ENCODE measurements around the gene SUFU.

The SUFU gene

DNA sequence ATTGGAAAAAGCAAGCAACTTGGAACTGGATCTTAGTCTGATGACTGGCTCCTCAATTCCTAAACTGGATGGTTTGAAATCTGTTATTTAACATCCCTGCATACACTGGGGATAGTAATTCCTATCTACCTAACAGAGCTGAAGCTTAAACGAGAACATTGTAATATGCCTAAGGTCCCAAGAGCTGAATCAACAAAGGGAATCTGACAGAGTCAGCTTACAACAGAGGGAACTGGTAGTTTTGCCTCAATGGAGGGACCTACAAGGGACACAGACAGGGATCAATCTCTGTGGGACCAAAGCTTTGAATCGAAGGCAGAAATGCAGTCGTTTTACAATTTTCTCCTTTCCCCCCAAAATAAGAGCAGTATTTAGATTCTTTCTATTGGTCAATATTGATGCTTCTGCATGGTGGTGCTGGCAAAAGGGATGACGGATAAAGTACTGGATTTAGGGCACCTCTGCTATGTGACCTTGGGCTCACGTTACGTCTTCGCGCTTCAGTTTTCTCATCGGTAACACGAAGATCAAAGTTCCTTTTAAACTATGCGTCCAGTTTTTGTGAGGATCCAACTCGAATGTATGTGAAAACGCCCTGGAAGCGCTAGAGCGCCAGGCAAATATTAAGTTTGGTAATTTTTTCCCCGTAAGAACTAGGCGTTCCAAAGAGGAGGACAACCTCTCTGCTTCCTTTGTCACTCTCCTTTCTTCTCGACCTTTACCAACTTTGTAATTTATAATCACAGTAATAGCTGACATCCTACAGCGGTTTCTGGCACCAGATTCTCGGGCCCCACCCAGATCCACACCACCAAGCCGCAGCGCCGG, 2.4 kb upstream of the SUFU start:
- no peaks in the 10 kb centered on the region for H3K9me3 ChIP-seq
- H3K36me3 ChIP-seq = peaks cover 2% of the 10 kb centered on the region; the same call in 1 of the 2 replicates
- H3K4me3 ChIP-seq (ENCODE audit: low read depth, low read length) = peak overlapping the region; percentile 99
- no peaks in the 10 kb centered on the region for H3K4me1 ChIP-seq
- H3K27me3 ChIP-seq = no peaks in the 10 kb centered on the region
- TF ChIP-seq, protein P1, sequence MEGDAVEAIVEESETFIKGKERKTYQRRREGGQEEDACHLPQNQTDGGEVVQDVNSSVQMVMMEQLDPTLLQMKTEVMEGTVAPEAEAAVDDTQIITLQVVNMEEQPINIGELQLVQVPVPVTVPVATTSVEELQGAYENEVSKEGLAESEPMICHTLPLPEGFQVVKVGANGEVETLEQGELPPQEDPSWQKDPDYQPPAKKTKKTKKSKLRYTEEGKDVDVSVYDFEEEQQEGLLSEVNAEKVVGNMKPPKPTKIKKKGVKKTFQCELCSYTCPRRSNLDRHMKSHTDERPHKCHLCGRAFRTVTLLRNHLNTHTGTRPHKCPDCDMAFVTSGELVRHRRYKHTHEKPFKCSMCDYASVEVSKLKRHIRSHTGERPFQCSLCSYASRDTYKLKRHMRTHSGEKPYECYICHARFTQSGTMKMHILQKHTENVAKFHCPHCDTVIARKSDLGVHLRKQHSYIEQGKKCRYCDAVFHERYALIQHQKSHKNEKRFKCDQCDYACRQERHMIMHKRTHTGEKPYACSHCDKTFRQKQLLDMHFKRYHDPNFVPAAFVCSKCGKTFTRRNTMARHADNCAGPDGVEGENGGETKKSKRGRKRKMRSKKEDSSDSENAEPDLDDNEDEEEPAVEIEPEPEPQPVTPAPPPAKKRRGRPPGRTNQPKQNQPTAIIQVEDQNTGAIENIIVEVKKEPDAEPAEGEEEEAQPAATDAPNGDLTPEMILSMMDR (IDR thresholded peaks at IDR 0.05; ENCODE audit: low read depth, low read length) = no peak
- no peak for DNase-seq

DNA sequence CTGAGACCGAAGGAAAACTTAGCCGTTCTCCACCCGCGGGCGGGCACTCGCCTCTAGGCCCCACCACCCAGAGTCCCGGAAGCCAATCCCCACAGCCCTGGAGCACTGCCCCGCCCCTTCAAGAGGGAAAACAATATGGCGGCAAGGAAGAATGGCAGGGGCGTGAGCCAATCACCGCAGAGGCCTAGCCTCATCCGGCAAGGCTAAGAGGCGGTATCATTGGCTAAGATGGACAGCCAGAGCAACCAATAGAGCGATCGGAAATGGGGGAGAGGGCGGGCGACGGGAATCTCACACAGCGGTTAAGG, 1.8 kb upstream of the SUFU start:
- no peaks in the 10 kb centered on the region for H3K9me3 ChIP-seq
- H3K4me3 ChIP-seq (ENCODE audit: low read depth, low read length) = peak overlapping the region; percentile 99
- H3K27me3 ChIP-seq = no peaks in the 10 kb centered on the region
- no peaks in the 10 kb centered on the region for H3K4me1 ChIP-seq
- DNase-seq = peak; percentile 99
- TF ChIP-seq, protein P1 (IDR thresholded peaks at IDR 0.05; ENCODE audit: low read depth, low read length) = no peak
- no peaks in the 10 kb centered on the region; the same call in 1 of the 2 replicates for H3K36me3 ChIP-seq

DNA sequence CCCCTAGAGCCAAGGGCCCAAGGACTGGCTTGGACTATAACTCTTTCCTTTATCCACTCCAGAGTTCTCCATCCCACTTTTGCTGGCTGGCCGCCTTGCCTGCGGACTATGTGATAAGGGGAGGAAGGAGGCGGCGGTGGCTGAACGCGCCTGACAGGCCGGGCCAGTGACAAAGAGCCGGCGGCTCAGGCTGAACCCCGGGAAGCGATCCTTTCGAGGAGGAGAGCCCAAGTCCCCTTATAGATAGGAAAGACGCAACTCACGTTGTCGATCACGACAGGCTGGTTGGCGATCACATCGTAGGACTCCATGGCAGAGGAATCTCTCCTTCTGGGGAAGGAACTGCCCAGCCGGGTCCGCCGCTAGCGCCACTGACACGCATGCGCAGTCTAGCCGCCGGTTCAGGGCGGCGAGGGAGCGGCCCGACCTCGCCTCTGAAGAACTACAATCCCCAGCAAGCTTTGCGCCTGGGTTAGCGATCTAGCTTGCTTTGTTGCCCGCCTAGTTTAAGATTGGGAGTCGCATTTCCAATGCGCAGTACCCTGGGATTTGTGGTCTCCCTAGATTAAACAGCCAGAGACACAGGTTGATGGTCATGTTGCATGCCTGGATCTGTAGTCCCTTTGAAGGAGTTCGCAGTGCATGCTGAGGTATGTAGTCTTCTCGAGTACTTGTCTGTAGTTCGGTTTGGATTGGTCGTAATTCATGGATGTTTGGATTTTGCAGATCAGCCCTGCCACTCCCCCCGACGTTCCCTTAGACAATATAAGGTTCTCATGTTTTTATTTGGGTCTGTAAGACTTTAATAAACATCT, 1.2 kb upstream of the SUFU start, which contains the start of gene ACTR1A:
TSS of gene ACTR1A (minus strand) at position 376 of the 815 bp plus-strand sequence. CDS start at position 311, 65 bp downstream.
- H3K4me3 ChIP-seq (ENCODE audit: low read depth, low read length) = peak within 1 kb of the TSS; percentile 99
- H3K4me1 ChIP-seq = no peaks in the 10 kb centered on the region
- TF ChIP-seq, protein P1 (IDR thresholded peaks at IDR 0.05; ENCODE audit: low read depth, low read length) = no peak
- no peaks in the 10 kb centered on the region for H3K27me3 ChIP-seq
- no peaks in the 10 kb centered on the region; the same call in 1 of the 2 replicates for H3K36me3 ChIP-seq
- no peaks in the 10 kb centered on the region for H3K9me3 ChIP-seq
- DNase-seq = peak; percentile 94

DNA sequence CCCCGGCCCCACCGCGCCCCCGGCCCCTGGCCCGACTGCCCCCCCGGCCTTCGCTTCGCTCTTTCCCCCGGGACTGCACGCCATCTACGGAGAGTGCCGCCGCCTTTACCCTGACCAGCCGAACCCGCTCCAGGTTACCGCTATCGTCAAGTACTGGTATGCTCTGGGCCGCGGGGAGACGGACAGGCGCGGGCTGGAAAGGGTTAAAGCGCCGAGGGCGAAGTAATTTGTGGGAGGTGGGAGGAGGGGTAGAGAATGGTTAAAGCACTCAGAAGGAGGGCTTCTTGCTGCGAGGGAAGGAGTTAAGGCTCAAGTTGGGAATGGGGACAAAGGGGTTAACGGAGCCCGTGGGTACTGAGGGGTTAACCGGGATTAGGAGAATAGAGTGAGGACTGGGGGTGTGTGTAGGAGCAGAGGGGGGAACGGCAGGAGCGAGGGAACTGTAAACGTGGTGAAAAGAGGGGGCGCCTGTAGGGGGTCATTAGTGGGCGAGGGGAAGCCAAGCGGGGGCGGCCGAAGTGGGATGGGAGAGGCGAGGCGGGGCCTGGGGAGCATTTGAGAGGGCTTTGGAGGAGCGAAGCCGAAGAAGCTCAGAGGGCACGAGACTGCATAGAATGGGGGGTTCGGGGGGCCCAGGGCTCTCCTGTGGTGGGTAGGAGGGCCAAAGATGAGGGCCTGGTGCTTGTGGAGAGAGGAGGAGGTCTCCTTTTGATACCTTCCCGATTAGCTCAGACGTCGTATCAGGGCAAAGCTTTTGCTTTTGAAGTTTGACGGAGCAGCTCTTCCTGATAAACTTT, 605 bp downstream of the SUFU start:
- no peaks in the 10 kb centered on the region for H3K27me3 ChIP-seq
- H3K4me3 ChIP-seq (ENCODE audit: low read depth, low read length) = peak overlapping the region; percentile 90
- H3K9me3 ChIP-seq = no peaks in the 10 kb centered on the region
- TF ChIP-seq, protein P1 (IDR thresholded peaks at IDR 0.05; ENCODE audit: low read depth, low read length) = no peak
- DNase-seq = peak; percentile 42
- no peaks in the 10 kb centered on the region for H3K4me1 ChIP-seq
- peaks cover 3% of the 10 kb centered on the region; the same call in 1 of the 2 replicates for H3K36me3 ChIP-seq

DNA sequence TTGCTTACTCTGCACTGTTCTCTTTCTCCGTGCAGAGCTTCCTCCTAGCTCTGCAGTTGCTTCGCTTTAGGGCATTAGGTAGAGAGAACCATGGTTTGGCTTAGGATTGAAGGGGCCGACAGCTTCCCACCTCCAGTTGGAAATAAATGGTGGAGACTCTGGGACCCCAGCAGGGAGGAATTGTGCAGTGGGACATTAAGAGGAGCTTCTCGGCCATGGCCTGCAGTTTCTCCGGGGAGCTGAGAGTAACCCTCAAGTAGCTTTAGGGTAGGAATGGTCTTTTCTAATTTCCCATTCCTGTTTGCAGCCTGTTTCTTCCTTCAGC, 1.2 kb downstream of the SUFU start:
- no peak for DNase-seq
- Histone ChIP-seq H3K4me3 (ENCODE audit: low read depth, low read length) (peak overlapping the region; percentile 90), H3K27me3 (no peaks in the 10 kb centered on the region), H3K36me3 (peaks cover 7% of the 10 kb centered on the region), H3K4me1 (no peaks in the 10 kb centered on the region), H3K9me3 (no peaks in the 10 kb centered on the region)
- TF ChIP-seq, protein P1 (IDR thresholded peaks at IDR 0.05; ENCODE audit: low read depth, low read length) = no peak

Data from BE2C (cell line).